Colonic mucosa (tissue), 4 donors: Measurements from ENCODE around the gene ITPK1. TPM values are rescaled to one million over a fixed set of nuclear protein-coding genes. Genes with fewer than 3 reads are reported as not detected.

ENCODE experiments used
- DNase-seq: peaks from one replicate; pipeline ENCODE4 v3.0.0-alpha.2; 2020
- H3K27ac ChIP-seq: fragments of 200-600 bp; one replicate; pipeline ENCODE4 v1.8.0; 2021
- H3K27me3 ChIP-seq: fragments of 200-600 bp; one replicate; pipeline ENCODE4 v1.8.0; 2021
- H3K36me3 ChIP-seq: fragments of 200-600 bp; one replicate; pipeline ENCODE4 v1.8.0; 2021
- H3K4me1 ChIP-seq: fragments of 200-600 bp; one replicate; pipeline ENCODE4 v1.8.0; 2021; ENCODE audit warnings: mild to moderate bottlenecking
- H3K4me3 ChIP-seq: fragments of 200-600 bp; one replicate; pipeline ENCODE4 v1.8.0; 2021
- H3K9ac ChIP-seq, 2 donors: one replicate each; pipeline ENCODE4 v1.7.0; 2013; ENCODE audit warnings: control low read depth in 2 of 2, low read depth in 2 of 2, low read length in 2 of 2
- H3K9me3 ChIP-seq: fragments of 200-600 bp; one replicate; pipeline ENCODE4 v1.8.0; 2021
- CTCF ChIP-seq: fragments of 200-600 bp; IDR thresholded peaks from one replicate; pipeline ENCODE4 v1.8.0; 2022; ENCODE audit warnings: antibody characterized with exemption, mild to moderate bottlenecking
- intact Hi-C: fragments of 100-400 bp; cut with DNase I; formaldehyde crosslinking; loops from one replicate; pipeline ENCODE4 v1.14.1; 2022
- total RNA-seq, 2 donors: library from RNA; stranded (reverse); fragmentation: NEBNext Ultra II Directional in 1 of 2; extraction: Animal tissue kit (Norgen Biotek cat#: 25700) in 1 of 2; gene quantifications; one replicate each; pipeline ENCODE4 v1.2.1, GENCODE V29; 2021
- donor health status: healthy.
- donor health status: DM: no; HTN: no; CAD: no.
- donor health status: DM: no; HTN: no; CAD: no.

ITPK1 gene
- total RNA-seq, 2 donors from 2014 or later = 118 to 134 TPM

GRCh38 chr14:92961567-92961855 lies 154.2 kb downstream of the ITPK1 start:
- H3K9ac ChIP-seq = no peak overlapping the region
- H3K27me3 ChIP-seq = no peaks in the 10 kb centered on the region
- no peak overlapping the region for H3K27ac ChIP-seq
- intact Hi-C loops = no loop called here
- peaks cover 7% of the 10 kb centered on the region for H3K4me1 ChIP-seq
- H3K4me3 ChIP-seq = no peak overlapping the region
- no peak for DNase-seq
- H3K9me3 ChIP-seq = no peaks in the 10 kb centered on the region
- TF ChIP-seq CTCF = no peak
- no peaks in the 10 kb centered on the region for H3K36me3 ChIP-seq

- H3K9me3 ChIP-seq = no peaks in the 10 kb centered on the region
- H3K4me3 ChIP-seq = no peak overlapping the region
- H3K4me1 ChIP-seq = peaks cover 7% of the 10 kb centered on the region
- no peak overlapping the region for H3K9ac ChIP-seq
- no peak for TF ChIP-seq CTCF
- H3K27ac ChIP-seq = no peak overlapping the region
- H3K36me3 ChIP-seq = no peaks in the 10 kb centered on the region
- intact Hi-C loops = no loop called here
- DNase-seq = no peak
- no peaks in the 10 kb centered on the region for H3K27me3 ChIP-seq
Measured at GRCh38 chr14:92960706-92961566, 154.8 kb downstream of the ITPK1 start.

- peaks cover 7% of the 10 kb centered on the region for H3K4me1 ChIP-seq
- DNase-seq = no peak
- no peak overlapping the region for H3K4me3 ChIP-seq
- TF ChIP-seq CTCF = no peak
- no peaks in the 10 kb centered on the region for H3K9me3 ChIP-seq
- no peaks in the 10 kb centered on the region for H3K36me3 ChIP-seq
- no peak overlapping the region for H3K9ac ChIP-seq
- intact Hi-C loops = no loop called here
- no peak overlapping the region for H3K27ac ChIP-seq
- H3K27me3 ChIP-seq = no peaks in the 10 kb centered on the region
Measured at GRCh38 chr14:92959761-92960680, 155.7 kb downstream of the ITPK1 start.

- no peak overlapping the region for H3K9ac ChIP-seq
- no peaks in the 10 kb centered on the region for H3K27me3 ChIP-seq
- DNase-seq = no peak
- intact Hi-C loops = no loop called here
- H3K9me3 ChIP-seq = no peaks in the 10 kb centered on the region
- no peak overlapping the region for H3K27ac ChIP-seq
- peaks cover 3% of the 10 kb centered on the region for H3K4me1 ChIP-seq
- H3K36me3 ChIP-seq = no peaks in the 10 kb centered on the region
- no peak overlapping the region for H3K4me3 ChIP-seq
- TF ChIP-seq CTCF = no peak
Measured at GRCh38 chr14:92959189-92959531, 156.6 kb downstream of the ITPK1 start.

- H3K4me3 ChIP-seq = no peak overlapping the region
- H3K27me3 ChIP-seq = no peaks in the 10 kb centered on the region
- no peak overlapping the region for H3K9ac ChIP-seq
- intact Hi-C loops = no loop called here
- H3K9me3 ChIP-seq = no peaks in the 10 kb centered on the region
- no peak for DNase-seq
- no peak for TF ChIP-seq CTCF
- H3K36me3 ChIP-seq = no peaks in the 10 kb centered on the region
- H3K27ac ChIP-seq = no peak overlapping the region
- no peaks in the 10 kb centered on the region for H3K4me1 ChIP-seq
Measured at GRCh38 chr14:92958373-92959188, 157.1 kb downstream of the ITPK1 start.
